Heart left ventricle (tissue), 16 donors: ENCODE data around the gene ACSS3. TPM values are rescaled to one million over a fixed set of nuclear protein-coding genes. Genes with fewer than 3 reads are reported as not detected.

ENCODE experiments used
- ATAC-seq, 4 donors: fragments of 200-7000 bp; cut with Tn5 transposase; one replicate each; pipeline ENCODE4 v1.9.1; 2020 to 2022; ENCODE audit warnings: moderate library complexity in 4 of 4, mild to moderate bottlenecking in 3 of 4, moderate number of reproducible peaks in 1 of 4
- DNase-seq, 5 donors: peaks; one replicate each; pipeline ENCODE4 v3.0.0-alpha.2; 2020
- H3K27ac ChIP-seq, 12 donors: fragments of 200-600 bp; sonication (generic) in 4 of 12; one replicate each; pipeline versions ENCODE4 v1.5.0 to v1.8.0; 2016 to 2022; ENCODE audit warnings: mild to moderate bottlenecking in 2 of 12
- H3K27me3 ChIP-seq, 9 donors: fragments of 200-600 bp; sonication (generic) in 2 of 9; one replicate each; pipeline versions ENCODE4 v1.5.1 to v1.8.0; 2016 to 2022; ENCODE audit warnings: mild to moderate bottlenecking in 3 of 9
- H3K36me3 ChIP-seq, 9 donors: fragments of 200-600 bp; sonication (generic) in 2 of 9; one replicate each; pipeline versions ENCODE4 v1.5.0 to v1.8.0; 2018 to 2022; ENCODE audit warnings: mild to moderate bottlenecking in 2 of 9
- H3K4me1 ChIP-seq, 12 donors: fragments of 200-600 bp; sonication (generic) in 4 of 12; one replicate each; pipeline versions ENCODE4 v1.5.0 to v1.8.0; 2016 to 2022; ENCODE audit warnings: mild to moderate bottlenecking in 3 of 12
- H3K4me3 ChIP-seq, 12 donors: fragments of 200-600 bp; sonication (generic) in 4 of 12; one replicate each; pipeline versions ENCODE4 v1.5.0 to v1.8.0; 2017 to 2022; ENCODE audit warnings: mild to moderate bottlenecking in 9 of 12, moderate library complexity in 4 of 12
- H3K9me3 ChIP-seq, 12 donors: fragments of 200-600 bp; sonication (generic) in 4 of 12; one replicate each; pipeline versions ENCODE4 v1.5.0 to v1.8.0; 2016 to 2022; ENCODE audit warnings: mild to moderate bottlenecking in 1 of 12
- CTCF ChIP-seq, 12 donors: fragments of 200-600 bp; sonication (generic) in 4 of 12; IDR thresholded peaks; one replicate each; pipeline versions ENCODE4 v1.5.0 to v1.8.0; 2018 to 2022; ENCODE audit warnings: antibody characterized with exemption in 12 of 12, mild to moderate bottlenecking in 5 of 12
- POLR2A ChIP-seq, 2 donors: fragments of 450-650 bp; IDR thresholded peaks; one replicate each; pipeline ENCODE4 v1.6.1; 2017; ENCODE audit warnings: antibody characterized with exemption in 2 of 2, mild to moderate bottlenecking in 2 of 2, moderate library complexity in 2 of 2
- WGBS, 4 donors: extraction: QIAGEN DNeasy Blood & Tissue Kit in 2 of 4; methylation state at CpG; one replicate each; pipeline versions ENCODE4 v1.1.5 to v1.1.7; 2013 to 2018; 5-methylcytosine and 5-hydroxymethylcytosine counted together
- intact Hi-C, 10 donors: fragments of 100-400 bp; cut with DNase I; formaldehyde crosslinking; loops; one replicate each; pipeline versions ENCODE4 v1.11.1 to v1.14.2; 2022
- polyA plus RNA-seq, 2 donors: library from polyadenylated mRNA; stranded (reverse); fragments of 200-250 nt; gene quantifications; one replicate each; pipeline ENCODE4 v1.2.3, GENCODE V29; 2013
- total RNA-seq, 9 donors: library from RNA; depleted of rRNA in 2 of 9; stranded (reverse); fragments of >200 nt in 2 of 9; fragmentation: NEBNext Ultra II Directional in 3 of 9; extraction: Animal tissue kit (Norgen Biotek cat#: 25700) in 3 of 9; gene quantifications; one replicate each; pipeline versions ENCODE4 v1.1.0 to v1.2.4, GENCODE V29; 2016 to 2023
- donor health status: ischemic (EF 13 %, LVEDD 7.1; RV severe dilation, severe dysfunction).
- donor health status: healthy with polysubstance abuse.
- donor health status: DM: no; HTN: yes; CAD: no.
- donor health status: DM: no; HTN: no; CAD: no.
- donor health status: ischemic (EF 25% LVEDD 6.9; RV normal size, moderate dysfunction).
- donor health status: ischemic (EF 25% LVEDD 5.7; RV mildly dilated, moderate dysfunction).
- donor health status: healthy.
- donor health status: DM: yes; HTN: yes; CAD: no.
- donor health status: ischemic (EF 35%, LVEDD 5.7; RV mildly dilated, moderate dysfunction).
- donor health status: nonischemic (EF 11% LVEDD 7.7; RV severe dilation, severe dysfunction).
- donor health status: DM: yes; HTN: yes; CAD: no.
- donor health status: PGD.
- donor health status: ischemic (EF 29% LVEDD 5.4; RV normal size, mild dysfunction).
- donor health status: nonischemic (EF 23%, LVEDD 6.1; RV moderate dilation, normal function).

The ACSS3 gene
- total and polyA plus RNA-seq, 11 donors: 8.6 to 36.0 (median 27.5) TPM

- WGBS, 4 donors: 85 to 90% (median 86%) methylated on average over 3 of the region's 3 CpGs
- Histone ChIP-seq H3K27ac (no peak overlapping the region), H3K9me3 (no peaks in the 10 kb centered on the region), H3K4me3 (no peak overlapping the region), H3K27me3 (no peaks in the 10 kb centered on the region), H3K4me1 (no peaks in the 10 kb centered on the region), H3K36me3 (peaks cover 0 to 16% (median 0%) of the 10 kb centered on the region in 9 donors)
- ATAC-seq: no peak
- intact Hi-C loops: no loop called here
- no peak for DNase-seq
- TF ChIP-seq CTCF (IDR thresholded peaks at IDR 0.05): no peak
- no peak for TF ChIP-seq POLR2A (IDR thresholded peaks at IDR 0.05)
Observed at GRCh38 chr12:81168445-81168844, 90.6 kb downstream of the ACSS3 start.

- DNase-seq (no peak), ATAC-seq (no peak)
Observed at GRCh38 chr12:81170072-81170471, 92.2 kb downstream of the ACSS3 start.

DNA sequence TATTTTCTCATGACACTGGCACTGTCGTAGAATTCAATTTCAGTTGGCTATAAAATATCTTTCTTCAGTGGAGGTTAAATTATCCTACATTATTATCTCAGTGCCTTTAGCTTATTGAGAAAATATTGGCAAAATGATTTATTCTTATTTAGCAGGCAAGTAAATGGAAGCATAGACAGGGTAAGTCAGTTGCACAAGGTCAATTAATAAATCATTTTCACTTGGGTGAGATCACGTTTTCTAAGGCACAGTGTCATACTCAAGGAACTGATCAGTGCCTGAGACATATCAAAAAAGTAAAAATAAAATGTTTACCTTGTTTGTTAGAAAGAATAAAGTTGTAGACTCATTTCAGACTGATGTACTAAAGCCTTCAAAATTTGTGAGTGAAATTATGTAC lies 95.0 kb downstream of the ACSS3 start:
- Histone ChIP-seq H3K36me3 (peaks cover 0 to 34% (median 17%) of the 10 kb centered on the region in 9 donors), H3K9me3 (peaks cover 0 to 19% (median 8%) of the 10 kb centered on the region in 12 donors), H3K27ac (no peak overlapping the region), H3K4me3 (no peak overlapping the region), H3K4me1 (no peaks in the 10 kb centered on the region), H3K27me3 (no peaks in the 10 kb centered on the region)
- intact Hi-C loops: no loop called here
- TF ChIP-seq CTCF (IDR thresholded peaks at IDR 0.05) (no peak), POLR2A (IDR thresholded peaks at IDR 0.05) (no peak)
- DNase-seq (no peak), ATAC-seq (no peak)
- 73 to 81% (median 75%) methylated on average over 2 of the region's 2 CpGs for WGBS, 4 donors

More at GRCh38 chr12:81170072-81170471, 92.2 kb downstream of the ACSS3 start:
- H3K36me3 ChIP-seq: peaks cover 0 to 14% (median 3%) of the 10 kb centered on the region in 9 donors
- no peaks in the 10 kb centered on the region for H3K9me3 ChIP-seq
- TF ChIP-seq CTCF (IDR thresholded peaks at IDR 0.05): no peak
- no peak for TF ChIP-seq POLR2A (IDR thresholded peaks at IDR 0.05)
- no peaks in the 10 kb centered on the region for H3K4me1 ChIP-seq
- no peak overlapping the region for H3K27ac ChIP-seq
- intact Hi-C loops: no loop called here
- no peak overlapping the region for H3K4me3 ChIP-seq
- no peaks in the 10 kb centered on the region for H3K27me3 ChIP-seq

- ATAC-seq (no peak), DNase-seq (no peak)
- peaks cover 0 to 30% (median 17%) of the 10 kb centered on the region in 9 donors for H3K36me3 ChIP-seq
- TF ChIP-seq POLR2A (IDR thresholded peaks at IDR 0.05) (no peak), CTCF (IDR thresholded peaks at IDR 0.05) (no peak)
- H3K27me3 ChIP-seq: no peaks in the 10 kb centered on the region
- 78 to 85% (median 81%) methylated on average over 4 of the region's 4 CpGs for WGBS, 4 donors
- H3K4me3 ChIP-seq: no peak overlapping the region
- H3K9me3 ChIP-seq: peaks cover 0 to 19% (median 8%) of the 10 kb centered on the region in 12 donors
- no peaks in the 10 kb centered on the region for H3K4me1 ChIP-seq
- intact Hi-C loops: no loop called here
- H3K27ac ChIP-seq: no peak overlapping the region
Observed at GRCh38 chr12:81174664-81175063, 96.8 kb downstream of the ACSS3 start.
